LoVo (cell line): ENCODE results near the gene TNFRSF14.
"Not testable (repeated sequence)": the region's sequence is repeated elsewhere in the genome, so short reads cannot be mapped to it uniquely, and the experiment has no call there.

ENCODE experiments used
- DNase-seq: peaks from one replicate; pipeline ENCODE4 v3.0.0-alpha.2; 2016; ENCODE audit warnings: low spot score

The TNFRSF14 gene

GRCh38 chr1:2569060-2569459 is 12.9 kb downstream of the TNFRSF14 start:
- no peak for DNase-seq

GRCh38 chr1:2569703-2570102 is 13.5 kb downstream of the TNFRSF14 start:
- not testable (repeated sequence) for DNase-seq

GRCh38 chr1:2570332-2570731 is 14.2 kb downstream of the TNFRSF14 start:
- DNase-seq: no peak

- DNase-seq: no peak
These were observed 15.2 kb downstream of the TNFRSF14 start for GRCh38 chr1:2571348-2571747.

GRCh38 chr1:2573250-2573920 is 17.2 kb downstream of the TNFRSF14 start:
- DNase-seq: no peak

- DNase-seq: no peak
These were observed 18.2 kb downstream of the TNFRSF14 start for GRCh38 chr1:2574350-2574749.

- DNase-seq: peak; percentile 86
These were observed 19.9 kb downstream of the TNFRSF14 start for GRCh38 chr1:2575801-2576663.

GRCh38 chr1:2577565-2578075 is 21.4 kb downstream of the TNFRSF14 start:
- DNase-seq: not testable (repeated sequence)

GRCh38 chr1:2578758-2579118 is 22.6 kb downstream of the TNFRSF14 start:
- DNase-seq: no peak

- DNase-seq: no peak
These were observed 24.5 kb downstream of the TNFRSF14 start for GRCh38 chr1:2580691-2581090.

- DNase-seq: no peak
These were observed 26.2 kb downstream of the TNFRSF14 start for GRCh38 chr1:2582391-2582790.

GRCh38 chr1:2583331-2583791 is 27.2 kb downstream of the TNFRSF14 start:
- DNase-seq: no peak

- DNase-seq: no peak
These were observed 27.7 kb downstream of the TNFRSF14 start for GRCh38 chr1:2583871-2584351.

GRCh38 chr1:2584686-2585317 is 28.6 kb downstream of the TNFRSF14 start:
- no peak for DNase-seq

- DNase-seq: peak; percentile 52
These were observed 29.3 kb downstream of the TNFRSF14 start for GRCh38 chr1:2585318-2586092.

GRCh38 chr1:2586154-2587070 is 30.2 kb downstream of the TNFRSF14 start, which contains the start of gene PRXL2B:
Gene PRXL2B (plus strand): TSS chr1:2586777. CDS start chr1:2586886, 109 bp downstream.
- peak; percentile 99 for DNase-seq

- no peak for DNase-seq
These were observed 31.1 kb downstream of the TNFRSF14 start for GRCh38 chr1:2587071-2587859.

GRCh38 chr1:2587860-2588571 is 31.8 kb downstream of the TNFRSF14 start:
- no peak for DNase-seq
